GM19351 (cell line): ENCODE measurements around the gene PTBP3.

Experiments
- ATAC-seq: cut with Tn5 transposase; IDR thresholded peaks from one replicate; pipeline ENCODE4 v1.9.1; 2021; ENCODE audit warnings: mild to moderate bottlenecking, moderate library complexity; ENCODE audit not compliant: unreplicated experiment

PTBP3 gene

GRCh38 chr9:112360047-112360804, 26.8 kb upstream of the PTBP3 start:
- ATAC-seq: no peak

GRCh38 chr9:112355427-112355897, 22.0 kb upstream of the PTBP3 start:
- ATAC-seq: no peak

- no peak for ATAC-seq
Observed at GRCh38 chr9:112354081-112354743, 20.8 kb upstream of the PTBP3 start.

- ATAC-seq: no peak
Observed at GRCh38 chr9:112352209-112352608, 18.8 kb upstream of the PTBP3 start.

- ATAC-seq: no peak
Observed at GRCh38 chr9:112351184-112351583, 17.8 kb upstream of the PTBP3 start.

GRCh38 chr9:112349008-112349333, 15.6 kb upstream of the PTBP3 start:
- no peak for ATAC-seq

GRCh38 chr9:112348257-112349007, 15.0 kb upstream of the PTBP3 start:
- ATAC-seq: no peak

GRCh38 chr9:112341730-112342129, 8.3 kb upstream of the PTBP3 start:
- no peak for ATAC-seq

GRCh38 chr9:112339886-112340285, 6.5 kb upstream of the PTBP3 start:
- no peak for ATAC-seq

GRCh38 chr9:112338561-112338960, 5.1 kb upstream of the PTBP3 start:
- no peak for ATAC-seq

GRCh38 chr9:112337547-112337946, 4.1 kb upstream of the PTBP3 start:
- no peak for ATAC-seq

- no peak for ATAC-seq
Observed at GRCh38 chr9:112334432-112334841, 1.0 kb upstream of the PTBP3 start.

- ATAC-seq: peak; percentile 65
Observed at GRCh38 chr9:112333639-112334431, 416 bp upstream of the PTBP3 start.

GRCh38 chr9:112332674-112332976, 794 bp downstream of the PTBP3 start:
- ATAC-seq: no peak

- no peak for ATAC-seq
Observed at GRCh38 chr9:112332214-112332613, 1.2 kb downstream of the PTBP3 start.

GRCh38 chr9:112331674-112331952, 1.8 kb downstream of the PTBP3 start:
- ATAC-seq: no peak

- ATAC-seq: no peak
Observed at GRCh38 chr9:112328545-112328944, 4.9 kb downstream of the PTBP3 start.

GRCh38 chr9:112327718-112328450, 5.5 kb downstream of the PTBP3 start:
- ATAC-seq: no peak

- ATAC-seq: no peak
Observed at GRCh38 chr9:112326194-112326593, 7.2 kb downstream of the PTBP3 start.

GRCh38 chr9:112325600-112325999, 7.8 kb downstream of the PTBP3 start:
- no peak for ATAC-seq

- ATAC-seq: no peak
Observed at GRCh38 chr9:112325127-112325526, 8.3 kb downstream of the PTBP3 start.
